ENCODE results near the gene DOCK2. TPM values are rescaled to one million over a fixed set of nuclear protein-coding genes. Genes with fewer than 3 reads are reported as not detected.
"Not testable (repeated sequence)": the region's sequence is repeated elsewhere in the genome, so short reads cannot be mapped to it uniquely, and the experiment has no call there.

The DOCK2 gene
- total RNA-seq, 4 donors from 2014 or later, result 0.32 to 5.3 (median 2.7) TPM

DNA sequence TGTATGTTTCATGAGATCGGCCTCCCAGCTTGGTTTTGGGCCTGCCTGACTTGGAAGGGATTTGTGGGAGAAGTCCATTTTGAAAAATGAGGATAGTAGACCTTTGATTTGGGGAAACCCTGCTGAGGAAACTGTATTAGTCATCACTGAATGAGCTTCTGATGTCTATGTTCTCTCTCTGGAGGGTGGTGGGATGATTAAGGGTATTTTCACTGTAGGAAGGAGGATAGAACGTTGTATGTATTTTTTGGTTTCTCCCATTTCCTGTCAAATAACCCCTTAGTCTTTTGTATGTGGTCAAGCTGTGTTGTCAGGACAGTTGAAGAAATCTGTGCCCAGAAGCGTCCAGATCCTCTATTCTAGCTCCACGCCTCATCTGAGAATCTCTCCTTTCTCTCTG, 191.3 kb downstream of the DOCK2 start:
- H3K27ac ChIP-seq, result no peak overlapping the region
- in situ Hi-C loops (cut with MboI; ENCODE audit: low sequenced_read_pairs in 4 of 4), result no loop called here
- TF ChIP-seq, protein P1, sequence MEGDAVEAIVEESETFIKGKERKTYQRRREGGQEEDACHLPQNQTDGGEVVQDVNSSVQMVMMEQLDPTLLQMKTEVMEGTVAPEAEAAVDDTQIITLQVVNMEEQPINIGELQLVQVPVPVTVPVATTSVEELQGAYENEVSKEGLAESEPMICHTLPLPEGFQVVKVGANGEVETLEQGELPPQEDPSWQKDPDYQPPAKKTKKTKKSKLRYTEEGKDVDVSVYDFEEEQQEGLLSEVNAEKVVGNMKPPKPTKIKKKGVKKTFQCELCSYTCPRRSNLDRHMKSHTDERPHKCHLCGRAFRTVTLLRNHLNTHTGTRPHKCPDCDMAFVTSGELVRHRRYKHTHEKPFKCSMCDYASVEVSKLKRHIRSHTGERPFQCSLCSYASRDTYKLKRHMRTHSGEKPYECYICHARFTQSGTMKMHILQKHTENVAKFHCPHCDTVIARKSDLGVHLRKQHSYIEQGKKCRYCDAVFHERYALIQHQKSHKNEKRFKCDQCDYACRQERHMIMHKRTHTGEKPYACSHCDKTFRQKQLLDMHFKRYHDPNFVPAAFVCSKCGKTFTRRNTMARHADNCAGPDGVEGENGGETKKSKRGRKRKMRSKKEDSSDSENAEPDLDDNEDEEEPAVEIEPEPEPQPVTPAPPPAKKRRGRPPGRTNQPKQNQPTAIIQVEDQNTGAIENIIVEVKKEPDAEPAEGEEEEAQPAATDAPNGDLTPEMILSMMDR (IDR thresholded peaks at IDR 0.05 in 4 of 5, conservative IDR thresholded peaks at IDR 0.05 in 1 of 5), result no peak
- TF ChIP-seq POLR2A (IDR thresholded peaks at IDR 0.05), result no peak

DNA sequence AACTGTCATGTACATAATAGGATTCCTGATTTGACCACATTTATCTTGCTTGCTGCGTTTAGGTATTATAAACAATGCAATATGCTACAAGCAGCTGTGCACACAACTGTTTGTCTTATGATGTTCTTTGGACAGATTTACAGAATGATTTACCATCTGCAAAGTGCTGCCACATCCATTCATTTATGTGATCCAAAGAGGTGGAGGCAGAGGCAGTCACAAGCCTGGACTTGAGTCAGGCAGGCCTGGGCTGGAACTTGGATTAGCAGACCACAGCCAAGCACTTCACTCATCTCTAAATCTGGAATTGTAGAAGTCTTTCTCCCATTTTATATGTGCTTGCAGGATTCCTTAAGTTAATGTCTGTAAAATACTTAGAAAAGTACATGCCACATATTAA, 194.3 kb downstream of the DOCK2 start:
- intact Hi-C loops (cut with DNase I; ENCODE audit: low total_unique reads), result no loop called here
- no peak for DNase-seq
- TF ChIP-seq POLR2A (IDR thresholded peaks at IDR 0.05), result no peak
- TF ChIP-seq, protein P1 (IDR thresholded peaks at IDR 0.05 in 4 of 5, conservative IDR thresholded peaks at IDR 0.05 in 1 of 5), result no peak

More for the DNA sequence above, 191.3 kb downstream of the DOCK2 start:
- Histone ChIP-seq H3K36me3 (no peaks in the 10 kb centered on the region), H3K4me3 (no peak overlapping the region), H3K9me3 (no peaks in the 10 kb centered on the region), H3K27me3 (no peaks in the 10 kb centered on the region), H3K4me1 (no peaks in the 10 kb centered on the region)
- DNase-seq (no peak), ATAC-seq (no peak)
- intact Hi-C loops (cut with DNase I; ENCODE audit: low total_unique reads), result no loop called here

DNA sequence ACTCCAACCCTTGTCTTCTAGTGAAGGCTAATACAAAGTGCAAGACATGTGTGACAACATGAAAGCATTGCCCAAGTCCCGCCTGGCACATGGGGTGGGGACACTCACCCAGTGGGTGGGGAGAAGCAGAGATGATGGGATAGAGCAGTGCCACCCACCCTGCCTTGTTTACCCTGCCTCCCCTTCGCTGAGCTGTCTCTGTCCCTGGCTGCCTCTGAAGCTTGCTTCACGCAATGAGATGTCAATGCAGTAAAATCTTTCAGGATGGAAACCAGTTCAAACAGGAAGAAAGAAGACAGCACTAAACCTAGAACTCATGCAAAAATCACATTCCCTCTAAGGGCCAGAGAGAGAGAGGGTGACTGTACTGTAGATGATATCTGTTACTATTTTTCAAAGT, 195.2 kb downstream of the DOCK2 start:
- TF ChIP-seq POLR2A (IDR thresholded peaks at IDR 0.05), result no peak
- TF ChIP-seq, protein P1 (IDR thresholded peaks at IDR 0.05 in 4 of 5, conservative IDR thresholded peaks at IDR 0.05 in 1 of 5), result no peak
- no peak for ATAC-seq
- in situ Hi-C loops (cut with MboI; ENCODE audit: low sequenced_read_pairs in 4 of 4), result no loop called here
- Histone ChIP-seq H3K27me3 (no peaks in the 10 kb centered on the region), H3K9me3 (no peaks in the 10 kb centered on the region), H3K4me3 (no peak overlapping the region), H3K4me1 (no peaks in the 10 kb centered on the region), H3K36me3 (no peaks in the 10 kb centered on the region), H3K27ac (no peak overlapping the region)
- DNase-seq, result no peak
- intact Hi-C loops (cut with DNase I; ENCODE audit: low total_unique reads), result no loop called here

More for the DNA sequence above, 194.3 kb downstream of the DOCK2 start:
- no peak overlapping the region for H3K27ac ChIP-seq
- in situ Hi-C loops (cut with MboI; ENCODE audit: low sequenced_read_pairs in 4 of 4), result no loop called here
- no peaks in the 10 kb centered on the region for H3K36me3 ChIP-seq
- no peaks in the 10 kb centered on the region for H3K27me3 ChIP-seq
- H3K4me1 ChIP-seq, result no peaks in the 10 kb centered on the region
- no peaks in the 10 kb centered on the region for H3K9me3 ChIP-seq
- ATAC-seq, result no peak
- no peak overlapping the region for H3K4me3 ChIP-seq

DNA sequence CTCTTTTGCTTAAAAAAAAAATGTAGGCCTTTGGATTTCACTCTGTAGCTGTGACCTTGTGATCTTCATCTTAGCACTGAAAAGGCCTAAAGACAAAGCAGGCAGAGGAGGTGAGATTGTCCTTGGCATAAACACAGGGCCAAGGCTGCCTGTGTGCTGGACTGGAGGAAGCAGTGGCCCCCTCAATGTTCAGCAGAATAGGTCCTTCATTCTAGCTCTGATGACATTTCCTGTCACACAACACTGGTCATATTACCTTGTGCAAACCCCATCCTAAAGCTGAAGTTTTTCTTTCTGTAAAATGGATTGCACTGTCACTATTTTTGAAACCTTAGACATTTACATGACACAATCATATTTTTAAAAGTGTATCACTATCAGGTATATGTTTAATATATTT, 195.8 kb downstream of the DOCK2 start:
- ATAC-seq, result no peak
- no peaks in the 10 kb centered on the region for H3K36me3 ChIP-seq
- no peak for DNase-seq
- no peaks in the 10 kb centered on the region for H3K9me3 ChIP-seq
- in situ Hi-C loops (cut with MboI; ENCODE audit: low sequenced_read_pairs in 4 of 4) (no loop called here), intact Hi-C loops (cut with DNase I; ENCODE audit: low total_unique reads) (no loop called here)
- H3K4me1 ChIP-seq, result no peaks in the 10 kb centered on the region
- no peak overlapping the region for H3K4me3 ChIP-seq
- TF ChIP-seq POLR2A (IDR thresholded peaks at IDR 0.05), result no peak
- TF ChIP-seq, protein P1 (IDR thresholded peaks at IDR 0.05 in 4 of 5, conservative IDR thresholded peaks at IDR 0.05 in 1 of 5), result no peak
- H3K27me3 ChIP-seq, result no peaks in the 10 kb centered on the region
- no peak overlapping the region for H3K27ac ChIP-seq

DNA sequence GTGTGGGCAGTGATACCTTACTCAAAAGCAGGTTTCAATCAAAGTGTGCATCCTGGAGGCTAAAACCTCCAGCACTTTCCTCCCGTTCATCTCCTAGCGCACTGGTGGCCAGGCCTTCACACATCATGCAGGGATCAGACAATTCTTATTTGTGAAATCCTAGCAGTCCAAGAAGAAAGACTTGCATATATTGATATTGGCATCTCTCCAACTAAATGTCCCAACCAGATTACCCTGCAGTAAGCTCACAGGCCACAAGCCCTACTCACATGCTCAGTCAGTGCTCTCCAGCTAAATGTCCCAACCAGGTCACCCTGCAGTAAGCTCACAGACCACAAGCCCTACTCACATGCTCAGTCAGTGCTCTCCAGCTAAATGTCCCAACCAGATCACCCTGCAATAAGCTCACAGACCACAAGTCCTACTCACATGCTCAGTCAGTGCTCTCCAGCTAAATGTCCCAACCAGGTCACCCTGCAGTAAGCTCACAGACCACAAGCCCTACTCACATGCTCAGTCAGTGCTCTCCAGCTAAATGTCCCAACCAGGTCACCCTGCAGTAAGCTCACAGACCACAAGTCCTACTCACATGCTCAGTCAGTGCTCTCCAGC, 196.7 kb downstream of the DOCK2 start:
- H3K27me3 ChIP-seq; H3K27ac ChIP-seq; intact Hi-C loops (cut with DNase I; ENCODE audit: low total_unique reads); in situ Hi-C loops (cut with MboI; ENCODE audit: low sequenced_read_pairs in 4 of 4); H3K9me3 ChIP-seq; H3K4me3 ChIP-seq; ATAC-seq; H3K4me1 ChIP-seq; DNase-seq; H3K36me3 ChIP-seq: not testable (repeated sequence)

DNA sequence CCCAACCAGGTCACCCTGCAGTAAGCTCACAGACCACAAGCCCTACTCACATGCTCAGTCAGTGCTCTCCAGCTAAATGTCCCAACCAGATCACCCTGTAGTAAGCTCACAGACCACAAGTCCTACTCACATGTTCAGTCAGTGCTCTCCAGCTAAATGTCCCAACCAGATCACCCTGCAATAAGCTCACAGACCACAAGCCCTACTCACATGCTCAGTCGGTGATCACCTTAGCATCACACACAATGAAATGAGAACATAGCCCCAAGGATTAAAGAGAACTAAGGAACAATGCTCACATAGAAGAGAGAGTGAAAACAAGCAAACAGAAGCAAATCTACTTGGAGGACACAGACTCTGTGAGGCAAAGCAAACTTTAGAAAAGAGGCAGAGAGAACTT, 197.5 kb downstream of the DOCK2 start:
- in situ Hi-C loops (cut with MboI; ENCODE audit: low sequenced_read_pairs in 4 of 4); ATAC-seq: not testable (repeated sequence)

More for the DNA sequence above, 197.5 kb downstream of the DOCK2 start:
- intact Hi-C loops (cut with DNase I; ENCODE audit: low total_unique reads); H3K4me3 ChIP-seq; H3K27me3 ChIP-seq; DNase-seq; H3K36me3 ChIP-seq; H3K9me3 ChIP-seq; H3K4me1 ChIP-seq; H3K27ac ChIP-seq: not testable (repeated sequence)
